Skeletal muscle cell (primary cell): ENCODE results near the gene SMAD2.

Source experiments
- DNase-seq: peaks from one replicate; pipeline ENCODE4 v3.0.0-alpha.2; 2010; ENCODE audit warnings: low read depth
- H3K4me3 ChIP-seq: 2 replicates; pipeline ENCODE4 v1.5.1; 2011; ENCODE audit warnings: low read depth, mild to moderate bottlenecking, control low read depth, low read length, moderate library complexity

SMAD2 gene

DNA sequence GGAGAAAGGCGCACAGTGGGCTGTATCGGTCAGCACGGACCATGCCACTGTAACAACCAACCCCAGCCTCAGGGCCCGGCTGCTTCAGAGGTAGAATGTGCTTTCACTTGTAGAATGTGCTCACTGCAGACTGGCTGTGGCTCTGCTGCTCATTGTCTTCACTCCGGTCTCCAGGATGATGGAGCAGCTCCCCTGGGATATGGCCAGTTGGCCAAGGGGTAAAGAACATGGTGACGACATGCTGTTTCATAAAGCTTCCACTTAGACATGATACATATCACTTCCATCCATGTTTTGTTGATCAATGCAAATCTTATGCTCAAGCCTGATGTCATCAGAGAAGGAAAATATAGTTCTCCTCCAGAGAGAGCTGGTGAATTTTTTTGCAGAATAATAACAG is 127.7 kb downstream of the SMAD2 start:
- no peak for DNase-seq
- H3K4me3 ChIP-seq = no peak overlapping the region

GRCh38 chr18:47801817-47802216 is 128.6 kb downstream of the SMAD2 start:
- no peak for DNase-seq
- no peak overlapping the region for H3K4me3 ChIP-seq

- DNase-seq = no peak
Measured at GRCh38 chr18:47800756-47801155, 129.7 kb downstream of the SMAD2 start.

GRCh38 chr18:47800248-47800647 is 130.2 kb downstream of the SMAD2 start:
- no peak for DNase-seq
- H3K4me3 ChIP-seq = no peak overlapping the region

More at GRCh38 chr18:47800756-47801155, 129.7 kb downstream of the SMAD2 start:
- no peak overlapping the region for H3K4me3 ChIP-seq

- no peak for DNase-seq
- no peak overlapping the region for H3K4me3 ChIP-seq
Measured at GRCh38 chr18:47799376-47799775, 131.1 kb downstream of the SMAD2 start.

- H3K4me3 ChIP-seq = no peak overlapping the region
- no peak for DNase-seq
Measured at GRCh38 chr18:47798366-47798765, 132.1 kb downstream of the SMAD2 start.

DNA sequence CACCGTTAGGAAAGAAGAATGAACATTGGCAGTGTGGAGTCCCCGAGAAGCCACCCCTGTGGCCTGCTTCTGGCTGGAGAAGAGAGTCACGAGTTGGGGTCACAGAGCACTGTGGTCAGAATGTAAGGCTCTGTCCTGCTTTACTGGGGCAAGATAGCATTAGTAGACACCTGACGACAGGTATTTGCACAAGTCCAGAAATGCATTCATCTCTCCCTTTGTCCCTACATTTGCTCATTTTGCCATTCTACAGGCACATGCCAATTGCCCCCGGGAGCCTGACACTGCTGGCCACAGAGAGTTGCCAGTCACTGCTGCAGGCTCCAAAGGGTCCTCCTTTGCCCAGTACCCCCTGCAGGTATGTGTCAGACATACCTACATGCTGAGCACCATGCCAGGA is 133.3 kb downstream of the SMAD2 start:
- no peak for DNase-seq
- H3K4me3 ChIP-seq = no peak overlapping the region

GRCh38 chr18:47795434-47795814 is 135.0 kb downstream of the SMAD2 start:
- DNase-seq = no peak
- H3K4me3 ChIP-seq = no peak overlapping the region

DNA sequence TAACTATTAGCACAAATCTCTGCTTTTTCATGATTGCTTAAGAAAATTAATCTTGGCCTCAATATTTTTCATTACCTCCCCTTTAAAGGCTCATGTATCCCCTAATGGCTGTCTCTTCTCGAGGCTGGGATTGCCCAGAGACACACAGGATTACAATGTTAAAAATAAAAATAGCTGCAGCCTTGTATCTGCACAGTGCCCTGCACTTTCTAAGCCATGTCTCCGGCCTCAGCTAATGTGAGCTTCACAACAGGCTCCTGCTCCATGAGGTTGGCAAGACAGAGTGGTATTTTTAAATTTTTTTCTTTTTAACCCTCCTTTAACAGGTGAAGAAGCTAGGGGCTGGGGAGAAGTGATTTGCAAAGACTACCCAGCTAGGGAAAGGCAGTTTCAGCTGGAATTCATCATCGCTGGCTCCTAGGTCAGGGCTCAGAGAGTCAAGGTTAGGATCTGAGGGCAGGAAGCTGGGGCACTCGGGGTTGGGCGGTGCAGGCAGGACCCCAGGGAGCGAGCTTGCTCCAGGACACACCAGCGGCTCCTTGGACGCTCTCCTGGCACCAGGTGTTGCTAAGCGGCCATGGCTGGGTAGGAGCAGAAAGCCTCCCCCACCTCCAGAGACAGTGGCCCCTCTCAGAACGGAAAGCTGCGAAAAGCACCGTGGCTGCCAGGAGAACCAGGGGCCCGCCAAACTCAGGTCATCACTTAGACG is 135.6 kb downstream of the SMAD2 start:
- DNase-seq = no peak
- H3K4me3 ChIP-seq = no peak overlapping the region

DNA sequence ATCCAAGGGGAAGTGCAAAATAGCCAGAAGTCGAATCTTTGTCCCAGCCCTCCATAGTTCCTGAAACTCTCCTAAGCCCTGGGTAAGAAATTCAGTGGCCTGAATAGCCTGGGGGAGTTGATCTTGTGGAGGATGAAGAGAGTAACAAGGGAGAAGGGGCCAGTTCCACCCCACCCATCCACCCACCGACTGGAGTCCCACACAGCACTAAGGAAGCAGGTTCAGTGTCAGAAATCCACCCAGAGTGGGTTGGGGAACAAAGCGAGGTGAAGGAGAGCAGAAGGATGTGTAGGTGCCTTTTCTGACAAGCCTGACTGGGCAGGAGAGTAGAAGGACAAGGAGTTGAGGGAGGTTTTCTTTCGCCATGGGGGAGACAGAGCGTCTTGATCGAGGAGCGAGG is 136.8 kb downstream of the SMAD2 start:
- H3K4me3 ChIP-seq = no peak overlapping the region
- no peak for DNase-seq

DNA sequence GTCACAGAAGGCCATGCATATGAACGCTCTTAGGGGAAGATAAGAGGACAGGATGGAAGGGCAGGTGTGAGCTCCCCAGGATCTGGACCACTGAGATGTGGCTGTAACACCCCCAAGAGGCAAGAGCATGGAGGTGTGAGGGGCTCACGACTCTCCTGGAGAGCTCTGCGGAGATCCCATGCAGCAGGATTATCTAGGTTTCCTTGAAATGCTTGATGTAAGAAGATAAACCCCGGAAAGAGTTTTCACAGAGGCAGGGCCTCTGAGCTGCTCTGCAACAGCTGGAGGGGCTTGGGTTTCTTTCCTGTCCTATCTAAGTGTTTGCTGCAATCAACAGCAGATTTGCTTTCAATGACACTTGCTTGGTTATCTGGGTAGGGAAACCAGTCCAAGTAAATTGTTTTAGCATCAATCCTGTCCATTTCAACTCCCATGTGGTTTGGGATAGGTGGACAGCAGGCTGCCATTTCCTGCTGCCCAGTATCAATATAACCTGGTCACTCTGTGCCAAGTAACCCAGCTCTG is 138.9 kb downstream of the SMAD2 start:
- no peak for DNase-seq
- no peak overlapping the region for H3K4me3 ChIP-seq

GRCh38 chr18:47790036-47790435 is 140.4 kb downstream of the SMAD2 start:
- H3K4me3 ChIP-seq = no peak overlapping the region
- DNase-seq = no peak

GRCh38 chr18:47788621-47789020 is 141.8 kb downstream of the SMAD2 start:
- no peak overlapping the region for H3K4me3 ChIP-seq
- no peak for DNase-seq

- no peak for DNase-seq
- H3K4me3 ChIP-seq = no peak overlapping the region
Measured at GRCh38 chr18:47781561-47781960, 148.9 kb downstream of the SMAD2 start.

- H3K4me3 ChIP-seq = no peak overlapping the region
- no peak for DNase-seq
Measured at GRCh38 chr18:47780011-47780725, 150.3 kb downstream of the SMAD2 start.

- H3K4me3 ChIP-seq = no peak overlapping the region
- DNase-seq = no peak
Measured at GRCh38 chr18:47779381-47779780, 151.1 kb downstream of the SMAD2 start.

DNA sequence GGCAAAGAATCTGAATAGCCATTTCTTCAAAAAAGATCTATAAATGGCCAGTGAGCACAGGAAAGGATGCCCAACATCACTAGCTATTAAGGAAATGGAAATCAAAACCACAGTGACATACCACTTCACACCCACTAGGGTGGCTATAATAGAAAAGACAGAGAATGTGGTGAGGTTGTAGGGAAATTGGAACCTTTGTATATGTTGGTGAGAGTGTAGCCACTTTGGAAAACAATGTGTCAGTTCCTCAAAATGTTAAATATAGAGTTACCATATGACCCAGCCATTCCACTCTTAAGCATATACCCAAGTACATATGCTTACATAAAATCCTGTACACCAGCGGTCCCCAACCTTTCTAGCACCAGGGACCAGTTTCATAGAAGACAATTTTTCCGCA is 152.8 kb downstream of the SMAD2 start:
- DNase-seq = no peak
- no peak overlapping the region for H3K4me3 ChIP-seq

- no peak for DNase-seq
- no peak overlapping the region for H3K4me3 ChIP-seq
Measured at GRCh38 chr18:47775961-47776360, 154.5 kb downstream of the SMAD2 start.

DNA sequence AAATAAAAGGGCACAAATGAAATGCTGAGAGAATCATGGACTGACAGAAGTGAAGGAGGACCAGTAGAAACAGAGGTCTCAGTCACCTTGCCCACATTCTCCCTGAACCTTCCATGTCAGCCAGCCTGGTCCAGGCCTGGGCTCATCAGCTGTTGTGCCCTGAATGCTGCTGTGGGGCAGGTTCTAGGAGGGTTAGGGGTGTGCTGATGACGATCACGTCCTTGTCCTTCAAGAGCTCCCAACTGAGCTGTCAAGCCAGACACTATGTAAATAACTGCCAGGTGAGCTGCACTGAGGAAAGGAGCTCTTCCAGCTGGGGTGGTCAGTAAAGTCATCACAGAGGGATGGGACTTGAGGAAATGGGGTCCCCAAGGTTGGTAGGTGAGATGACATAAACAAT is 156.5 kb downstream of the SMAD2 start:
- H3K4me3 ChIP-seq = no peak overlapping the region
- DNase-seq = no peak

- H3K4me3 ChIP-seq = no peak overlapping the region
- DNase-seq = no peak
Measured at GRCh38 chr18:47772374-47773248, 157.8 kb downstream of the SMAD2 start.
